ENCODE data around the gene CCDC82.

The CCDC82 gene

GRCh38 chr11:96306933-96307775 lies 82.6 kb downstream of the CCDC82 start:
- no peak for DNase-seq (ENCODE audit: low read depth)

- DNase-seq (ENCODE audit: low read depth), result no peak
These were observed 83.1 kb downstream of the CCDC82 start for GRCh38 chr11:96306600-96306932.

GRCh38 chr11:96306071-96306470 lies 83.6 kb downstream of the CCDC82 start:
- DNase-seq (ENCODE audit: low read depth), result no peak

GRCh38 chr11:96303980-96304379 lies 85.7 kb downstream of the CCDC82 start:
- no peak for DNase-seq (ENCODE audit: low read depth)

GRCh38 chr11:96303064-96303463 lies 86.6 kb downstream of the CCDC82 start:
- DNase-seq (ENCODE audit: low read depth), result no peak
